PFSK-1 (cell line): ENCODE data around the gene KLK1.

ENCODE experiments used
- FOXP2 ChIP-seq: optimal IDR thresholded peaks from 2 replicates; pipeline ENCODE3; 2011; ENCODE audit warnings: borderline replicate concordance, control low read depth, inconsistent platforms; ENCODE audit not compliant: insufficient read depth; ENCODE audit errors: extremely low read length, extremely low read depth
- POLR2AphosphoS5 ChIP-seq: IDR thresholded peaks from 2 replicates; pipeline ENCODE4 v1.6.1; 2012; ENCODE audit warnings: low read depth, mild to moderate bottlenecking, control low read depth, low read length, moderate library complexity
- SIN3A ChIP-seq: IDR thresholded peaks from 2 replicates; pipeline ENCODE4 v1.6.1; 2012; ENCODE audit warnings: mild to moderate bottlenecking, low read length, moderate library complexity, borderline replicate concordance; ENCODE audit not compliant: insufficient read depth
- TAF1 ChIP-seq: IDR thresholded peaks from 2 replicates; pipeline ENCODE4 v1.6.1; 2012; ENCODE audit warnings: low read length, control low read depth, borderline replicate concordance; ENCODE audit not compliant: insufficient read depth
- TF ChIP-seq, protein P1 (sequence below), 2 experiments: IDR thresholded peaks; 2 replicates each; pipeline versions ENCODE4 v1.6.1 to v1.8.0; 2011 to 2012; ENCODE audit warnings: low read depth in 2 of 2, low read length in 2 of 2, control low read depth in 1 of 2, inconsistent platforms in 1 of 2, mild to moderate bottlenecking in 1 of 2, moderate library complexity in 1 of 2; ENCODE audit not compliant: insufficient read depth in 1 of 2

Gene KLK1

GRCh38 chr19:50784710-50785109, 38.9 kb downstream of the KLK1 start:
- no peak for TF ChIP-seq TAF1

- TF ChIP-seq TAF1: no peak
- TF ChIP-seq SIN3A: no peak
- TF ChIP-seq, protein P1, sequence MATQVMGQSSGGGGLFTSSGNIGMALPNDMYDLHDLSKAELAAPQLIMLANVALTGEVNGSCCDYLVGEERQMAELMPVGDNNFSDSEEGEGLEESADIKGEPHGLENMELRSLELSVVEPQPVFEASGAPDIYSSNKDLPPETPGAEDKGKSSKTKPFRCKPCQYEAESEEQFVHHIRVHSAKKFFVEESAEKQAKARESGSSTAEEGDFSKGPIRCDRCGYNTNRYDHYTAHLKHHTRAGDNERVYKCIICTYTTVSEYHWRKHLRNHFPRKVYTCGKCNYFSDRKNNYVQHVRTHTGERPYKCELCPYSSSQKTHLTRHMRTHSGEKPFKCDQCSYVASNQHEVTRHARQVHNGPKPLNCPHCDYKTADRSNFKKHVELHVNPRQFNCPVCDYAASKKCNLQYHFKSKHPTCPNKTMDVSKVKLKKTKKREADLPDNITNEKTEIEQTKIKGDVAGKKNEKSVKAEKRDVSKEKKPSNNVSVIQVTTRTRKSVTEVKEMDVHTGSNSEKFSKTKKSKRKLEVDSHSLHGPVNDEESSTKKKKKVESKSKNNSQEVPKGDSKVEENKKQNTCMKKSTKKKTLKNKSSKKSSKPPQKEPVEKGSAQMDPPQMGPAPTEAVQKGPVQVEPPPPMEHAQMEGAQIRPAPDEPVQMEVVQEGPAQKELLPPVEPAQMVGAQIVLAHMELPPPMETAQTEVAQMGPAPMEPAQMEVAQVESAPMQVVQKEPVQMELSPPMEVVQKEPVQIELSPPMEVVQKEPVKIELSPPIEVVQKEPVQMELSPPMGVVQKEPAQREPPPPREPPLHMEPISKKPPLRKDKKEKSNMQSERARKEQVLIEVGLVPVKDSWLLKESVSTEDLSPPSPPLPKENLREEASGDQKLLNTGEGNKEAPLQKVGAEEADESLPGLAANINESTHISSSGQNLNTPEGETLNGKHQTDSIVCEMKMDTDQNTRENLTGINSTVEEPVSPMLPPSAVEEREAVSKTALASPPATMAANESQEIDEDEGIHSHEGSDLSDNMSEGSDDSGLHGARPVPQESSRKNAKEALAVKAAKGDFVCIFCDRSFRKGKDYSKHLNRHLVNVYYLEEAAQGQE (IDR thresholded peaks at IDR 0.05; ENCODE audit: insufficient read depth in 1 of 2, low read depth in 2 of 2, low read length in 2 of 2): no peak
- TF ChIP-seq FOXP2: no peak
- TF ChIP-seq POLR2AphosphoS5: no peak
Observed at GRCh38 chr19:50780753-50781435, 42.7 kb downstream of the KLK1 start.

DNA sequence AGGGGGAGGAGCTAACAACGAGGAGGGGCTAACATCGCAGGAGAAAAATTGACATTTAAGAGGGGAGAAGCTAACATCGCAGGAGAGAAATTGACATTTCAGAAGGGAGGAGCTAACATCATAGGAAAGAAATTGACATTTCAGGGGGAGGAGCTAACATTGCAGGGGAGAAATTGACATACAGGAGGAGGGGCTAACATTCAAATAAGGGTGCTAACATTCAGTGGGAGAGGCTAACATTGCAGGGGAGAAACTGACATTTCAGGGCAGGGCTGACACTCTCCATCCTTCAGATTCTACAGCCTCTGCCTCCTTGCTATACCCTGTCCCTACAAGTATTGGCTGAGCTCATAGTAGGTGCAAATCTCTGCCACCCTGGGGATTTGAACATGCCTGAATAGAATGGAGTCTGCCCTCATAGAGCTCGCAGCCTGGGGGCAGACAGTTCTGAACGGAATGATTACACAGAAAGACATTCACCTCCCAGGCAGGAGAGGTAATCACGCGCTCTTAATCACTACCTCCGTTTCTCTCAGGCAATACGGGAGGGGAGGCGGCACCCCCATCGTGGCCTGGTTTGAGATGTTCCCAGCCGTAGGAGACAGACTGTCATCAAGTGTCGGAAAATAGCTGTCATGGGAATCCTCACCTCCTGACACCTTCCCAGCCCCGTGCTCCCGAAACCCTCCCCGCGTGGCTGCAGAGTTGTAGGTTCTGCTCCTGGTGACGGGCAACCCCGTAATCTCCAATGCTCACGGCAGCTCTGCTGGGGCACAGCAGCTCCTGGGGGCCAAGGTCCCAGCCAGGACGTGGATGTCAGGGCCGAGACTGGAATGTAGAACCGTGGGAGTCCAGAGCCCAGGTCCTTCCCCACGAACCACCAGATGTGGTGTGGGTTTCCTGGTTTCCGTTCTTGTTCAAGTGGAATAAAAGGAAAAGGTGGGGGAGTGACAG, 43.8 kb downstream of the KLK1 start:
- no peak for TF ChIP-seq SIN3A
- TF ChIP-seq, protein P1 (IDR thresholded peaks at IDR 0.05; ENCODE audit: insufficient read depth in 1 of 2, low read depth in 2 of 2, low read length in 2 of 2): no peak
- TF ChIP-seq TAF1: no peak
- TF ChIP-seq FOXP2: no peak
- no peak for TF ChIP-seq POLR2AphosphoS5

DNA sequence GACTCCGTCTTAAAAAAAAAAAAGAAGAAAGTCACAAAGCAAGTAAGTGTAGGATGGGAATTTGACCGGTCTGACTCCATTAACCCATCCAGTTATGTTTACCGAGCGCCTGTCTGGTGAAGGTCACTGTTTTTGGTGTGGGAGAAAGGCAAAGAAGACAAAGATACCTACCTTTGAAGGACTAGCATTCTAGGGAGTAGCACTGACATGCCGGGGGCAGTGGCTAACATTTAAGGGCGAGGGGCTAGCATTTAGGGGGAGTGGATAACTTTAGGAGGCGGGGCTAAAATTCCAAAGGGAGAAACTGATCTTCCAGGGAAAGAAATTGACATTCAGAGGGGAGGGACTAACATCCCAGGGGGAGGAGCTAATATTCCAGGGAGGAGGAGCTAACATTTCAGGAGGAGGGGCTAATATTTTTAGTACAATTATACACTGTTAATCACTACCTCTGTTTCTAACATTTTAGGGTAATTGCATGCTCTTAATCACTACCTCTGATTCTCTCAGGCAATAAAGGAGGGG, 44.6 kb downstream of the KLK1 start:
- TF ChIP-seq, protein P1 (IDR thresholded peaks at IDR 0.05; ENCODE audit: insufficient read depth in 1 of 2, low read depth in 2 of 2, low read length in 2 of 2): no peak
- no peak for TF ChIP-seq SIN3A
- TF ChIP-seq FOXP2: no peak
- no peak for TF ChIP-seq TAF1
- no peak for TF ChIP-seq POLR2AphosphoS5

GRCh38 chr19:50777830-50778303, 45.7 kb downstream of the KLK1 start:
- TF ChIP-seq, protein P1 (IDR thresholded peaks at IDR 0.05; ENCODE audit: insufficient read depth in 1 of 2, low read depth in 2 of 2, low read length in 2 of 2): no peak
- TF ChIP-seq POLR2AphosphoS5: no peak
- no peak for TF ChIP-seq FOXP2
- no peak for TF ChIP-seq TAF1
- no peak for TF ChIP-seq SIN3A
